HG03064 (cell line): ENCODE results near the gene KCMF1.
A peak's percentile ranks its signal among the peaks of the same experiment; 100 is the strongest.

Source experiments
- ATAC-seq: cut with Tn5 transposase; IDR thresholded peaks from one replicate; pipeline ENCODE4 v1.9.1; 2021; ENCODE audit warnings: low read depth; ENCODE audit not compliant: unreplicated experiment

Gene KCMF1

DNA sequence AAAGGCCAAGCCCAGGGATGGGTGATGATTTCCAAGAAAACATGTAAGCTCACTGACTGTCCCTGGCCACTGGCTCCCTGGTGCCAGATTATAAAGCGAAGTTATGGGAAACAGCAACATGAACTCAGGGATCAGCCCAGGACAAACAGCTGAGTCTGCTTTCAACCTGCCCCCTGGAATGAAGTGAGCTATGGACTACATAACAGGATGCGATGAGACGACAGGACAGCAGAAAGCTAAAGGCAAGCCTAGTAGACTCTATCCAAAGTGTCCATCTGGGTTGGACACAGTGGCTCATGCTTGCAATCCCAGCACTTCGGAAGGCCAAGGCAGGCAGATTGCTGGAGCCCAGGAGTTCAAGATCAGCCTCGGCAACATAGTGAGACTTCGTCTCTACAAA is 16.6 kb upstream of the KCMF1 start:
- ATAC-seq = no peak

DNA sequence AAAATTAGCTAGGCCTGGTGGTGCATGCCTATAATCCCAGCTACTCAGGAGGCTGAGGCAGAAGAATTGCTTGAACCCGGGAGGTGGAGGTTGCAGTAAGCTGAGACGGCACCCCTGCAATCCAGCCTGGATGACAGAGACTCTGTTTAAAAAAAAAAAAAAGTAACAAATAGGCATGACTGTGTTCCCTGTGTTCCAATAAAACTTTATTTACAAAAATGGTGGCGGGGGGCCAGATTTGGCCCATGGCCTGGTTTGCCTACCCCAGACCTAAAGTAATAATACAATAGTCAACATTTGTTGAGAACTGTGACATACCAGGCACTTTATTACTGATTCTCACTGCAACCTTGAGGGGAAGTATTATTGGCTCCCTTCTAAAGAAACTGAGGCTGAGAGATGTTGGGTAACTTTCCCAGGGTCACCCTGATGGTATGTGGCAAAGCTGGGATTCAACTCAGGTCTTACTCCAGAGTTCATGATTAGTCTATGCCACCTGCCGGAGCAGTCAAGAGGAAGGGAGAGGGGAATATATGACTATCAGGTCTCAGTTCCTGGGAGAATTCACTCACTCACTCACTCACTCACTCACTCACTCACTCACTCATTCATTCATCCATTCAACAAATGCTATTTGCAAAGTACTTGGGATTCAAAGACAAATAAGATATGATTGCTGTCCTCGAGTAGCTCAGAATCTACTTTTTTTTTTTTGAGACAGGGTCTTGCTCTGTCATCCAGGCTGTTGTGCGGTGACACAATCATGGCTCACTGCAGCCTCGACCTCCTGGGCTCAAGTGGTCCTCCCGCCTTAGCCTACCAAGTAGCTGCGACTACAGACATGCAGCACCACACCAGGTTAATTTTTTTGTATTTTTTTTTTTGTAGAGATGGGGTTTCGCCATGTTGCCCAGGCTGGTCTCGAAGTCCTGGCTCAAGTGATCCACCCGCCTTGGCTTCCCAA is 14.3 kb upstream of the KCMF1 start:
- no peak for ATAC-seq

GRCh38 chr2:84957771-84958134 is 13.2 kb upstream of the KCMF1 start:
- ATAC-seq = no peak

DNA sequence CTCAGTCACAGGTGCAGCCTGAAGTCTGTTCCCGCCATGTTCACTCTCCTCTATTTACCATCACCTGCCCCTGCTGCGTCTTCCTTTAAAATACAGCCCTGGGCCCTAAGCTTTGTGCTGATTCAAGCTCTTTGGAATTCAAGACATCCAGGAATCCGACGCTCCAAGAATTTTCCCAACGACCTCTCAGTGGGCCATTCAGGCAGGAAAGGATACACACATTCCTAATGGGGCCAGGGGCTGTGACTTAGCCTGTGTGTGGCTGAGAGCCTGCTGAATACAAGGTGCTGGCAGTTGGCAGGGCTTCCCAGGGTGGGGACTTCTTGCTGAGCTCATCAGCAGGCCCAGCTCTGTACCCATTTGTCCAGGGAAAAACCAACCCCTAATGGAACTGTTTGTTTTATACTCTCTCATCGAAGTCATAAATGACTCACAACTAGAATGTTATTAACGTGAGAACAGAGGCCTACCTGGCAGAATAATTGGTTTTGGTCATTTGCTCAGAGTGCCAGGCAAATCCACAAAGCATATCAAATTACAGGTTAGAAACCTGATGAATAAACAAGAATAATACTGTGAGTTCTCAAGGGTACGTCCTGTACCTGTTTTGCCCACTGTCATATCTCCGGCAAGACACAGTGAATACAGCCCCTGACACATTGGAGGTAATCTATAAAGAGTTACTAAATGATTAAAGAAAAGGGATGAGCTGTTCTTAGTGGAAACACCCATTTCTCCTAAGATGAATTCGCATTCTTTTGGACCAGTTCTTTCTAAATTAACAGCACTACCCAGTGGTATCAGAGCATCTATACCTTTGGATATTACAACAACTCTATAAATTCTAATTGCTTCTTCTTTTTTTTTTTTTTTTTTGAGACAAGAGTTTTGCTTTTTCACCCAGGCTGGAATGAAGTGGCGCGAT is 12.6 kb upstream of the KCMF1 start:
- ATAC-seq = no peak

DNA sequence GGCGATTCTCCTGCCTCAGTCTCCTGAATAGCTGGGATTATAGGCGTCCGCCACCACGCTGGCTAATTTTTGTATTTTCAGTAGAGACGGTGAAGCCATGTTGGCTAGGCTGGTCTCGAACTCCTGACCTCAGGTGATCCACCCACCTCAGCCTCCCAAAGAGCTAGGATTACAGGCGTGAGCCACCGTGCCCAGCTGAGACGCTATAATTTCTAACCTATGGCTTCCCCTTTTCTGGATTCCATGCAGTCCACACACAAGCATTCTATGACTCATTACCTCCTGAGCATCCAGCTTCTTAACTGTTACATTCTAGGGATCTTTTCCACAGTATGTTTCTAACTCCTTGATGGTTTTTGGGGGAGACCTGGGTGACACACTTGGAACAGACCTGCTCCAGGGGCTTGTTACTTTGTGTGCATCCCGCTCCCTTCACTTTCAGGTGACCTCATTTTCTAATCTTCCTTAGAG is 11.8 kb upstream of the KCMF1 start:
- ATAC-seq = no peak

DNA sequence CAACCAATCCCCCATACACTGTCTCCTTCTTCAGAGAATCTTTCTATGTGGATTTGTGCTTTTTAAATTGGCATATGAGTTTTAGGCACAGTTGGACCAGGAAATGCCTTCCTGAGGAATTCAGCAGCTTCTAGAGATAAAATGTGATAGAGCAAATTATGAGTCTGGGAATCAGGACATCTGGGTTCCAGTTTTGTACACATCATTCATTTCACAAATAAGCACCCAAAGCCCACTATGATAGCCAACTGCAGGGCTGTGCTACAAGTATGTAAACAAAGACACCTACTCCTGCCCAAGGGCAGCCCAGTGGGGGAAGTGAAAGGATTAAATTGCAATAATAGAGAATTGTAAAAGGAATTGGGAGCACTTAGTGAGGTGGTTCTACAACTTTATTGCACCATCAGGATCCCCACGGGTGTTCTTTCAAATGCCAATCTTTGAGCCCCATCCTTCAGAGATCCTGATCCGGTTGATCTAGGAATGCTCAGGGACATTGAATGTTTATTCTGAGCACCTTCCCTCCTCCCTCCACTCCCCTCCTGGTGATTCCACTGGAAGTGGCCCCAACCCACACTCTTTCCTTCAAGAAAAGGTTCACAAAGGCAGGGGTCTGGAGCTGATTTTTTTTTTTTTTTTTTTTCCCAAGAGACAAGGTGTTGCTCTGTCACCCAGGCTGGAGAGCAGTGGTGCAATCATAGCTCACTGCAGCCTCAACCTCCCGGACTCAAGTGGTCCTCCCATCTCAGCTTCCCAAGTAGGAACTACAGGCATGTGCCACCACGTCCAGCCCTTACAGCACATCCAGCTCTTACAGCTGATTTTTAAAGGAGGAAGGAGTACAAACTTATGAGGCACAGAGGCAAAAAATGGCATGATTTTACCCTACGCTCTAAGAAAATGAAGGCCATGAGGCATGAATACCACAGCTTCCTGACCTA is 11.1 kb upstream of the KCMF1 start:
- ATAC-seq = no peak

DNA sequence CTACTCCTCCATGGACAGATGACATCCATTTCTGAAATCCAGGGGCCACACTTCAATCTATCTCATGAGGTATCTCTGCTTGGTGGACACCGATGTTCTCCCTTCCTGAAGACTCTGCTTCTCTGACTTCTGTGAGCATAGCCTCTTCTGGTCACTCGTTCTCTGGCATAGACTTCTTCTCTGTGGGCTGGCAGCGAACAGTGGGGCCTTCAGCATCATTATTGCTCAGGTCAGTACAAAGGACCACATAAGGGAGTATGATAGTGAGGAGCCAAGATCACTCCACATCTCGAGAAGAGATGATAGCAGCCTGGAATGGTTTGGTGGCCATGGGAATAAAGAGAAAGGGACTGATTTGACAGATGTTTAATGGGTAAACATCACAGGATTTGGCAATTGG is 8.0 kb upstream of the KCMF1 start:
- ATAC-seq = no peak

DNA sequence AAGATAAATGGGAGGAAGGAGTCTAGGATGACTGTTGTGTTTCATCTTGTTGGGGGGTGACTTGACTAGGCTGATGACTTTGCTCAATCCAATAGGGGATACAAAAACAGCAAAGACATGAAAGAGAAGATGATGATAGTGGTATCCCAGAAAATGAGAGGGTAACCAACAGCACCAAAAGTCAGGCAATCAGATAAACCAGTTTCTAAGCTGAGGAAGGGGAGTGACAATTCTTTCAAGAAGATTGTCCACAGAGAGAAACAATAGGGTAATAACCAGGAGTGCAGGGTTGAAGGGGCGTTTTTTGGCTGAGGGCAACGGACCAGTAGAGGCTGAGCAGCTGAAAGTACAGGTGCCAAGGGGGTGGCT is 7.7 kb upstream of the KCMF1 start:
- no peak for ATAC-seq

GRCh38 chr2:84963692-84964405 is 7.1 kb upstream of the KCMF1 start:
- ATAC-seq = no peak

GRCh38 chr2:84964406-84965191 is 6.4 kb upstream of the KCMF1 start:
- no peak for ATAC-seq

DNA sequence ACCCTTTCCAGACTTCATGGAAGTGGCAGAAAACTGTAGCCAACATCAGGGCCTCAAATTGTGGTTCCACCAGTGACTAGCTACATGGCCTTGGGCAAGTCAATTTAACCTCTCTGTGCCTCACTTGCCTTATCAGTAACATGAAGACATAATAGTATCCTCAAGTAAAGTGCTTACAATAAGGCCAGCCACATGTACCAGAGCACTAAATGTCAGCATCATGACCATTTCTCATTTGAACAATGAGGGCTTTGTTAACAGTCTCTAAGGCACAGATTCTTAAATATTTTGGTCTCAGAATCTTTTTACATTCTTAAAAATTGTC is 5.8 kb upstream of the KCMF1 start:
- no peak for ATAC-seq

- ATAC-seq = no peak
These were observed 5.1 kb upstream of the KCMF1 start for GRCh38 chr2:84965827-84966226.

GRCh38 chr2:84966731-84967130 is 4.2 kb upstream of the KCMF1 start:
- ATAC-seq = no peak

GRCh38 chr2:84969511-84970209 is 1.3 kb upstream of the KCMF1 start:
- ATAC-seq = no peak

DNA sequence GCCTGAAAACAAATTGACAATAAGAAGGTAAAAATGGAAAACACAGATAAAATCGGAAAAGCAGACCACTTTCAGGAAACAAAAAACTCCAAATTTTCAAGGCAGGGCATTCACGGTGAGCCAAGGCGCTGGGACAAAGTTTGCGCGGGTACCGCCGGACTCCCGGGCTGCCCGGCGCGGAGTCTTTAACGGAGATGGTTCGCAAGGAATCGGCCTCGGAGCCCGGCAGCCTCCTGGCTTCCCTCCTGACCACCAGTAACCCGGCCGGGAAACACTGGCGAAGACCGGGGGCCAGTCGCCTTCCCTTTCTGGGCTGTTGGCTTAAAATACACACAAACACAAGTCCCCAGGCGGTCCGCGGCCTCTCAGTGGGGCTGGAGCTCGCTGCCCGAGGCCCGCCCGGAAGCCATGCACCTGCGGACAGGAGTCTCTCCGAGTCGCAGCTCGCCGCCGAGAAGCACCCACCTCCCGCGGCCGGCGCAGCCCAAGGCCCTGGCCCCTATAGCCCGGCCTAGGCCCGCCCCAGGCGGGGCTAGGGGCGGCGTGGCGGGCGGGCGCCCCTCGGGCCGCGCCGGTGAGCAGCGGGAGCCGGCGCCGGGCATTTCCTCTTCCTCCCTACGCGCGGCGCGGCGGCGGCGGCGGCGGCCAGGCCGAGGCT is 622 bp upstream of the KCMF1 start:
- peak; percentile 29 for ATAC-seq

DNA sequence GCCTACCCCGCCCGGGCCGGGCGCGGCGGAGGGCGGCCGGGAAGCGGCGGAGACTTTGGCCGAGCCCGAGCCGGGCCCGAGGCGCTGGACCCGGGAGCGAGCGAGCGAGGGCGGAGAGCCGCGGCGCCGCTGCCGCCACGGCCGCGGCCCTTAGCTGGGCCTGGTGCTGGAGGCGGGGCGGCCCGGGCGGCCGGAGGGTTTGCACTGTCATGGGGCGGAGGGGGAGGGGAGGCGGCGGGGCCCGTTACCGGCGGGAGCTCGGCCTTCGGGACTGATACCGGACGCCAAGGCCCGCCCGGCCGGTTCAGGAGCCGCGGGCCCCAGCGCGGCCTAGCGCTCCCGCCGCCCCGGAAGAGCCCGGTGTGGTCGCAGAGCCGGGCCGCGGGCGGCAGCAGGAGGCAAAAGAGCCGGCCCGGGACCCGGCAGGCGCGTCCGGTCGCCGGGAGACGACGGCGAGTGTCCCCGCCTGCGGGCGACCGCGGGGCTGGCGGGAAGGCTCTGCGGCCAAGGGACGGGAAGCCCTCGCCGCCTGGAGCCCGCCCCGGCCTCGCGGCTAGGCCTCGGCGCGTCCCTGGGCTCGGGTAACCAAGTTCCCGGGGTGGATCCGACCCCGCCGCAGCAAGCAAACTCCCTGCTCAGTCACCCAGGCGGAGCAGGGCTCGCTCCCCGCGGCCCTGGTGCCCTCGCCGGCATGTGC is 697 bp downstream of the KCMF1 start:
- ATAC-seq = peak; percentile 39

- no peak for ATAC-seq
These were observed 1.3 kb downstream of the KCMF1 start for GRCh38 chr2:84972207-84972783.
